Measurements from ENCODE around the gene C1QB. TPM values are rescaled to one million over a fixed set of nuclear protein-coding genes. Genes with fewer than 3 reads are reported as not detected.

Gene C1QB
- total and polyA plus RNA-seq, 2 of the 4 experiments (the other 2 are of a cell fraction), result not detected

DNA sequence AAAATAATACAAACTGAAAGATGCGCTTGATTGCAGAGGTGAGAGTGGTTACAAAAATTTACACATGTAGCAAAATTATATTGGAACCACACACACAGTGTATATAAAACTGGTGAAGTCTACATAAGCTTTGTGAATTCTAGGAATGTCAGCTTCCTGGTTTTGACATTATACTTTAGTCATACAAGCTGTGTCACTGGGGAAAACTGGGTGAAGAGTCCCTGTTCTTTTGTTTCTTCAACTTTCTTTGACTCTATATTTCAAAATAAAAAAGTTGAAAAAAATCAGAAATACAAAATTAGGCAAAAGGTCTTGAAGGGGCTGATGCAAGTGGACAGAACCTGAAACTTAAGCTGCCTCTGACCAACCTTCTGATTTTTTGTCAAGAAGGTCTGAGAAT, 6.7 kb upstream of the C1QB start:
- TF ChIP-seq NFE2L2 (IDR thresholded peaks at IDR 0.05; ENCODE audit: low read depth, low read length) (no peak), FOS (IDR thresholded peaks at IDR 0.05; ENCODE audit: low read depth, low read length) (no peak), RAD21 (IDR thresholded peaks at IDR 0.05; ENCODE audit: low read length) (no peak), CEBPB (IDR thresholded peaks at IDR 0.05; ENCODE audit: low read depth, low read length) (no peak), RCOR1 (IDR thresholded peaks at IDR 0.05; ENCODE audit: insufficient replicate concordance, low read length) (no peak), MXI1 (IDR thresholded peaks at IDR 0.05; ENCODE audit: borderline replicate concordance, low read depth, low read length) (no peak), CHD1 (IDR thresholded peaks at IDR 0.05; ENCODE audit: low read depth, low read length) (no peak), BHLHE40 (IDR thresholded peaks at IDR 0.05; ENCODE audit: low read depth, low read length) (no peak), SMC3 (IDR thresholded peaks at IDR 0.05; ENCODE audit: low read depth, low read length) (no peak), MAZ (IDR thresholded peaks at IDR 0.05; ENCODE audit: borderline replicate concordance, low read depth, low read length) (no peak), RFX5 (IDR thresholded peaks at IDR 0.05; ENCODE audit: low read depth, low read length) (no peak)
- TF ChIP-seq, protein P1, sequence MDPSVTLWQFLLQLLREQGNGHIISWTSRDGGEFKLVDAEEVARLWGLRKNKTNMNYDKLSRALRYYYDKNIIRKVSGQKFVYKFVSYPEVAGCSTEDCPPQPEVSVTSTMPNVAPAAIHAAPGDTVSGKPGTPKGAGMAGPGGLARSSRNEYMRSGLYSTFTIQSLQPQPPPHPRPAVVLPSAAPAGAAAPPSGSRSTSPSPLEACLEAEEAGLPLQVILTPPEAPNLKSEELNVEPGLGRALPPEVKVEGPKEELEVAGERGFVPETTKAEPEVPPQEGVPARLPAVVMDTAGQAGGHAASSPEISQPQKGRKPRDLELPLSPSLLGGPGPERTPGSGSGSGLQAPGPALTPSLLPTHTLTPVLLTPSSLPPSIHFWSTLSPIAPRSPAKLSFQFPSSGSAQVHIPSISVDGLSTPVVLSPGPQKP (IDR thresholded peaks at IDR 0.05; ENCODE audit: borderline replicate concordance, low read depth, low read length), result no peak
- TF ChIP-seq, protein P2, sequence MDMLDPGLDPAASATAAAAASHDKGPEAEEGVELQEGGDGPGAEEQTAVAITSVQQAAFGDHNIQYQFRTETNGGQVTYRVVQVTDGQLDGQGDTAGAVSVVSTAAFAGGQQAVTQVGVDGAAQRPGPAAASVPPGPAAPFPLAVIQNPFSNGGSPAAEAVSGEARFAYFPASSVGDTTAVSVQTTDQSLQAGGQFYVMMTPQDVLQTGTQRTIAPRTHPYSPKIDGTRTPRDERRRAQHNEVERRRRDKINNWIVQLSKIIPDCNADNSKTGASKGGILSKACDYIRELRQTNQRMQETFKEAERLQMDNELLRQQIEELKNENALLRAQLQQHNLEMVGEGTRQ (IDR thresholded peaks at IDR 0.05; ENCODE audit: low read depth, low read length), result no peak
- Histone ChIP-seq H2AK5ac (ENCODE audit: low read depth, low read length) (no peak overlapping the region), H3K9ac (ENCODE audit: low read depth, low read length) (no peak overlapping the region), H2BK5ac (ENCODE audit: low read depth, low read length, poor library complexity, severe bottlenecking) (no peak overlapping the region), H3K4me1 (ENCODE audit: control insufficient read depth, insufficient read depth, low read length) (peaks cover 2% of the 10 kb centered on the region; the same call in 1 of the 2 replicates), H3K23ac (ENCODE audit: low read depth, low read length) (no peak overlapping the region), H4K20me1 (ENCODE audit: insufficient read depth, low read length) (peaks cover 5% of the 10 kb centered on the region), H3K4me3 (ENCODE audit: insufficient read depth, low read depth, low read length) (no peak overlapping the region), H3K4me2 (ENCODE audit: low read depth, low read length) (no peak overlapping the region), H2BK20ac (ENCODE audit: low read depth, low read length) (no peak overlapping the region), H3K27me3 (ENCODE audit: control insufficient read depth, insufficient read depth, low read length) (peaks cover 47% of the 10 kb centered on the region), H3K4ac (ENCODE audit: low read depth, low read length) (no peak overlapping the region), H3K36me3 (ENCODE audit: control insufficient read depth, insufficient read depth, low read length) (no peaks in the 10 kb centered on the region), H2AK9ac (replicated peaks; ENCODE audit: low read depth, low read length, poor library complexity) (no peak overlapping the region), H3K27ac (ENCODE audit: insufficient read depth, low read length) (no peak overlapping the region), H4K91ac (ENCODE audit: insufficient read depth, low read depth, low read length) (no peak overlapping the region), H4K5ac (ENCODE audit: low read depth, low read length) (no peak overlapping the region), H2BK15ac (ENCODE audit: low read depth, low read length) (no peak overlapping the region), H3K14ac (replicated peaks; ENCODE audit: low read depth, low read length) (no peak overlapping the region), H2AFZ (replicated peaks; ENCODE audit: low read length, poor library complexity) (no peak overlapping the region), H4K8ac (ENCODE audit: low read depth in 2 of 2, low read length in 2 of 2) (no peak overlapping the region), H3K79me1 (ENCODE audit: low read depth in 1 of 2, low read length in 2 of 2) (no peaks in the 10 kb centered on the region), H3K9me3 (ENCODE audit: control insufficient read depth, insufficient read depth, low read length) (no peaks in the 10 kb centered on the region), H2BK120ac (ENCODE audit: low read depth, low read length) (no peak overlapping the region), H3K56ac (ENCODE audit: extremely low read depth, insufficient read depth, low read length) (no peak overlapping the region), H3K9me1 (ENCODE audit: insufficient read depth, low read length) (no peaks in the 10 kb centered on the region), H3K18ac (ENCODE audit: low read depth, low read length) (no peak overlapping the region)
- no CpG with 5 or more reads among the region's 1 CpG for WGBS, 2 experiments (ENCODE audit: extremely low coverage in 2 of 2, insufficient read length in 1 of 2)
- DNase-seq (peak; percentile 18), ATAC-seq (ENCODE audit: low read depth) (peak; percentile 57)
- in situ Hi-C loops (cut with MboI; ENCODE audit: low sequenced_read_pairs), result loop anchor here (5.0 kb wide), 1 partner anchor 229 kb away; no protein-coding TSS in a partner anchor
- BruUV-seq (replicated peaks), result no TSS peak
- intact Hi-C loops (cut with micrococcal nuclease), result loop anchor here (10.0 kb wide), 1 partner anchor 542 kb away; no protein-coding TSS in a partner anchor
- POLR2A ChIA-PET (ENCODE audit: unreplicated experiment), result no interaction called here
- CTCF ChIA-PET, result interaction anchor here (0.6 kb wide), 1 partner anchor 9 kb away, joined by 4 read pairs; no protein-coding TSS in a partner anchor
- dilution Hi-C loops (cut with HindIII; ENCODE audit: low sequenced_read_pairs, unreplicated experiment), result no loop called here
